ENCODE data around the gene TMOD1.

TMOD1 gene

DNA sequence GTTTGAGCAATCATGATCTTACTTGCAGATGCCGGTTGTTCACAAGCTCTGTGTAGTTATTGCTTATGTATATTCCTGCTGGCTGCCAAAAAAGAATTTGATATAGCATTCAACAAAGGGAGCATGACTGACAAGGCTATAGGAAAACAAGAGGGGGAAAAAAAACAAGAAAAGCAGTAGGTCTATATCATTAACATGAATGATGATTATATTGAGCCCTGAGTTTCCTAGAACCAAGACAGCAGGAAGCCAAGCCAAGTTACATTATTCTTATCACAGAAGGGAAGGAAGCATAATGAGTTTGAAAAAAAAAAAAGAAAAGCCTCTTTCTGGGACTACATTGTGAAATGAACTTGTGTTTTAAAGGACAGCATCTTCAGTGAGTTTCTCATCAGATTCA is 90.7 kb downstream of the TMOD1 start:
- no peaks in the 10 kb centered on the region for H3F3A ChIP-seq (ENCODE audit: control insufficient read depth, insufficient read depth)
- no peak overlapping the region for H3K27ac ChIP-seq (ENCODE audit: low read depth, low read length)
- no peak overlapping the region for H3K4me3 ChIP-seq (ENCODE audit: low read length)
- H3K27me3 ChIP-seq (ENCODE audit: control insufficient read depth, low read length): peaks cover 10% of the 10 kb centered on the region; the same call in 1 of the 2 replicates
- H4K20me1 ChIP-seq (ENCODE audit: control insufficient read depth, insufficient read depth, low read depth, low read length): no peaks in the 10 kb centered on the region
- no peaks in the 10 kb centered on the region for H3K9me2 ChIP-seq (replicated peaks; ENCODE audit: control insufficient read depth, low read length)
- H3K79me2 ChIP-seq (ENCODE audit: control insufficient read depth, low read length): no peaks in the 10 kb centered on the region
- no peaks in the 10 kb centered on the region for H3K36me3 ChIP-seq (ENCODE audit: control insufficient read depth, low read length)
- no peaks in the 10 kb centered on the region; the same call in 1 of the 2 replicates for H3K9me3 ChIP-seq (ENCODE audit: control insufficient read depth, insufficient read depth, low read length)
- H3K4me2 ChIP-seq (ENCODE audit: low read length): no peak overlapping the region
- H3K4me1 ChIP-seq (ENCODE audit: control insufficient read depth, low read length): no peaks in the 10 kb centered on the region
- TF ChIP-seq EZH2phosphoT487 (IDR thresholded peaks at IDR 0.05; ENCODE audit: borderline replicate concordance, low read length): no peak
- TF ChIP-seq, protein P1, sequence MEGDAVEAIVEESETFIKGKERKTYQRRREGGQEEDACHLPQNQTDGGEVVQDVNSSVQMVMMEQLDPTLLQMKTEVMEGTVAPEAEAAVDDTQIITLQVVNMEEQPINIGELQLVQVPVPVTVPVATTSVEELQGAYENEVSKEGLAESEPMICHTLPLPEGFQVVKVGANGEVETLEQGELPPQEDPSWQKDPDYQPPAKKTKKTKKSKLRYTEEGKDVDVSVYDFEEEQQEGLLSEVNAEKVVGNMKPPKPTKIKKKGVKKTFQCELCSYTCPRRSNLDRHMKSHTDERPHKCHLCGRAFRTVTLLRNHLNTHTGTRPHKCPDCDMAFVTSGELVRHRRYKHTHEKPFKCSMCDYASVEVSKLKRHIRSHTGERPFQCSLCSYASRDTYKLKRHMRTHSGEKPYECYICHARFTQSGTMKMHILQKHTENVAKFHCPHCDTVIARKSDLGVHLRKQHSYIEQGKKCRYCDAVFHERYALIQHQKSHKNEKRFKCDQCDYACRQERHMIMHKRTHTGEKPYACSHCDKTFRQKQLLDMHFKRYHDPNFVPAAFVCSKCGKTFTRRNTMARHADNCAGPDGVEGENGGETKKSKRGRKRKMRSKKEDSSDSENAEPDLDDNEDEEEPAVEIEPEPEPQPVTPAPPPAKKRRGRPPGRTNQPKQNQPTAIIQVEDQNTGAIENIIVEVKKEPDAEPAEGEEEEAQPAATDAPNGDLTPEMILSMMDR (IDR thresholded peaks at IDR 0.05; ENCODE audit: low read depth, low read length, poor library complexity, severe bottlenecking): no peak

DNA sequence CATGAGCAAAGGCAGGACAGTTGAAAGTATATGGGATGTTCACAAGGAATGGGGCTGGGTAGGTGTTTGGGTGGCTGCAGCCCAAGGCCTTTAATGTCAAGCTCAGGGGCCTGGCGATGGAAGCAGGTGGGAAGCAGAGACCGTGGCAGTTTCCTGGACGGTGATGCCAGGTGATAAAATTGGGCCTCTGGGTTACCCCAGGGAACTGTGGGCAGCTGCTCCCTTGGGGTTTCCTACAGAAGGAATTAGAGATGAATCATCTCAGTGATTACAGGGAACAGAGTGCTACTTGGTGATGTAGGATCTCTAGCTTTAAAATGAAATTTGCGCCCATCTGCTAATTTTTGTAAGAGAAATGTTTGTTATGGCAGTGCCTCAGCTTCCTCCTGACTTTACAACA is 92.5 kb downstream of the TMOD1 start:
- 0 out of 2 replicates have a peak, but pooled peaks cover 2% of the 10 kb centered on the region for H4K20me1 ChIP-seq (ENCODE audit: control insufficient read depth, insufficient read depth, low read depth, low read length)

DNA sequence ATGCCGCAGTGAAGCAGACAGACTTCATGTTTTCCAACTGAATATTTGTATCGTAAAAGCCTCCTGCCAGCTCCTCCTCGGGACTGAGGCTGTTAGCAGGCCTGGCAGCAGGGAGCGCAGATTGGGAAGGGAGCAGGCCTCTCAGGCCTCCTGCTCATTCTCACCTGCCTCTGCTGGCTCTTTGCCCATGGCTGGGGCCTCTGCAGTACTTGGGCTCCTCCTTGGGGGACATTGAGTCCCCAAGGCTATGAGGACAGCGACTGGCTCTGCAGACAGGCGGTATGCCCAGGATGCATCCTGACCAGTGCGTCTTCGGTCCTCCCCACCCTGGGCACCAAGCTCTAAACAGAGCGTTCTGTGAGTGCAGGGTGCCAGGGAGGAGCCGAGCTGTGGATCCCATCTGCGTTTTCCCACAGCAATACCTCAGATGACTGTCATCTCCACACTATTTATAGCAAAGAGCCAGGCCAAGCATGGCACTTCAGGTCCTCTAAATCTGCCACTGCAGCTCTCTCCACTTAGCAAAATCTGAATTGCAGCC is 93.0 kb downstream of the TMOD1 start:
- Histone ChIP-seq H3K79me2 (ENCODE audit: control insufficient read depth, low read length) (no peaks in the 10 kb centered on the region), H3K4me2 (ENCODE audit: low read length) (no peak overlapping the region), H3K4me1 (ENCODE audit: control insufficient read depth, low read length) (peaks cover 6% of the 10 kb centered on the region; the same call in 1 of the 2 replicates), H3F3A (ENCODE audit: control insufficient read depth, insufficient read depth) (no peaks in the 10 kb centered on the region), H3K27me3 (ENCODE audit: control insufficient read depth, low read length) (peaks cover 10% of the 10 kb centered on the region; the same call in 1 of the 2 replicates), H4K20me1 (ENCODE audit: control insufficient read depth, insufficient read depth, low read depth, low read length) (0 out of 2 replicates have a peak, but pooled peaks cover 4% of the 10 kb centered on the region), H3K4me3 (ENCODE audit: low read length) (no peak overlapping the region), H3K9me3 (ENCODE audit: control insufficient read depth, insufficient read depth, low read length) (no peaks in the 10 kb centered on the region), H3K36me3 (ENCODE audit: control insufficient read depth, low read length) (peaks cover 3% of the 10 kb centered on the region; the same call in 1 of the 2 replicates), H3K27ac (ENCODE audit: low read depth, low read length) (no peak overlapping the region), H3K9me2 (replicated peaks; ENCODE audit: control insufficient read depth, low read length) (no peaks in the 10 kb centered on the region)
- no peak for TF ChIP-seq EZH2phosphoT487 (IDR thresholded peaks at IDR 0.05; ENCODE audit: borderline replicate concordance, low read length)
- TF ChIP-seq, protein P1 (IDR thresholded peaks at IDR 0.05; ENCODE audit: low read depth, low read length, poor library complexity, severe bottlenecking): no peak

More for the DNA sequence above, 92.5 kb downstream of the TMOD1 start:
- H3K36me3 ChIP-seq (ENCODE audit: control insufficient read depth, low read length): no peaks in the 10 kb centered on the region
- no peaks in the 10 kb centered on the region for H3K79me2 ChIP-seq (ENCODE audit: control insufficient read depth, low read length)
- H3K27ac ChIP-seq (ENCODE audit: low read depth, low read length): no peak overlapping the region
- peaks cover 6% of the 10 kb centered on the region; the same call in 1 of the 2 replicates for H3K4me1 ChIP-seq (ENCODE audit: control insufficient read depth, low read length)
- H3K9me2 ChIP-seq (replicated peaks; ENCODE audit: control insufficient read depth, low read length): no peaks in the 10 kb centered on the region
- H3K4me2 ChIP-seq (ENCODE audit: low read length): no peak overlapping the region
- TF ChIP-seq, protein P1 (IDR thresholded peaks at IDR 0.05; ENCODE audit: low read depth, low read length, poor library complexity, severe bottlenecking): no peak
- no peak for TF ChIP-seq EZH2phosphoT487 (IDR thresholded peaks at IDR 0.05; ENCODE audit: borderline replicate concordance, low read length)
- H3F3A ChIP-seq (ENCODE audit: control insufficient read depth, insufficient read depth): no peaks in the 10 kb centered on the region
- H3K4me3 ChIP-seq (ENCODE audit: low read length): no peak overlapping the region
- H3K9me3 ChIP-seq (ENCODE audit: control insufficient read depth, insufficient read depth, low read length): no peaks in the 10 kb centered on the region
- peaks cover 10% of the 10 kb centered on the region; the same call in 1 of the 2 replicates for H3K27me3 ChIP-seq (ENCODE audit: control insufficient read depth, low read length)

All from DOHH2 (cell line).